NOMO-1 treated with DMSO at 0.1 percent for 48 hours (cell line): Measurements from ENCODE around the gene LIPG.
"Not testable (repeated sequence)": the region's sequence is repeated elsewhere in the genome, so short reads cannot be mapped to it uniquely, and the experiment has no call there.

Experiments
- DNase-seq: peaks from one replicate; lab custom pipeline; 2025; ENCODE audit not compliant: unreplicated experiment; lab: John Stamatoyannopoulos, UW

LIPG gene

DNA sequence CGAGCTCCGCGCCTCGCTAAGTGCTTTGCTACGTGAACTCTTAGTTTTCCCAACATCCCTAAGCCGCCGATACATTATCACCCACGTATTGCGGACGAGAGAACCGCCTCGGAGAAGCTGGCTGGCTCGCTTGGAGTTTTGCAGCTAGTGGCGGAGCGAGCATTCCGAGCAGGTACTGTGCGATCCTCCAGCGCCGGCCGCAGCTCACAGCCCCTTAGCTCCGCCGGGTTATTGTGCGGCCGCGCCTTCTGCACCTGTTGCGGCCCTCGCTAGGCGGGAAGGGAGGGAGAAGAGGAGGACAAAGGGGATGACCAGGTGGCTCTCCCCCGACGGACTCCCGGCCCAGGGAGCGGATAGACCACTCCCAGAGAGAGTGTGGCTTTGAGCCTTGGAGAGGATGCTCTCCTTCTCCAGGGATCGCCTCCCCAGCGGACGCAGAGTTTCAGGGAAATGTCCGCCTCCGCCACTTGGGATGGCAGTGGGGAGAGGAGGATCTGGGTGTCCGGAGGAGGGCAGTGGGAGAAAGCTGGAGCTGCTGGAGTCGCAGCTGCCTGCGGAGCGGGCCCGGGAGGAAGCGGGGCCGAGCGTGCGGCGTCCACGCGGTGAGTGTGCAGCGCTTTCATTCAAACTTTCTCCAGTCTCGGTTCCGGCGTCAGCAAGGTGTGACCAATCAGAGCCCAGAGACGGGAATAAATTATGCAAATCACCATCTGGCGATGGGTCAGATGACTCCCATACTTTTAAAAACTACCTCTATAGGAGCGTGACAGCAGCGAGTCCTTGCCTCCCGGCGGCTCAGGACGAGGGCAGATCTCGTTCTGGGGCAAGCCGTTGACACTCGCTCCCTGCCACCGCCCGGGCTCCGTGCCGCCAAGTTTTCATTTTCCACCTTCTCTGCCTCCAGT, at the start of gene LIPG:
Gene LIPG, plus strand, starts transcription at position 769 of the 905 bp plus-strand sequence. CDS start 252 bp downstream, outside the sequence.
- DNase-seq: peak; percentile 74

DNA sequence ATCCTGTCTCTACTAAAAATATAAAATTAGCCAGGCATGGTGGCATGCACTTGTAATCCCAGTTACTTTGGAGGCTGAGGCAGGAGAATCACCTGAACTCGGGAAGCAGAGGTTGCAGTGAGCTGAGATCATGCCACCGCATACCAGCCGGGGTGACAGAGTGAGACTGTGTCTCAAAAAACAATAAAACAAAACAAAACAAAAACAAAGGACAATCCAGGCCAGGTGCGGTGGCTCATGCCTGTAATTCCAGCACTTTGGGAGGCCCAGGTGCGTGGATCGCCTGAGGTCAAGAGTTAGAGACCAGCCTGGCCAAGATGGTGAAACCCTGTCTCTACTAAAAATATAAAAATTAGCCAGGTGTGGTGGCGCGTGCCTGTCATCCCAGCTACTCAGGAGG, 49.0 kb upstream of the LIPG start:
- not testable (repeated sequence) for DNase-seq

DNA sequence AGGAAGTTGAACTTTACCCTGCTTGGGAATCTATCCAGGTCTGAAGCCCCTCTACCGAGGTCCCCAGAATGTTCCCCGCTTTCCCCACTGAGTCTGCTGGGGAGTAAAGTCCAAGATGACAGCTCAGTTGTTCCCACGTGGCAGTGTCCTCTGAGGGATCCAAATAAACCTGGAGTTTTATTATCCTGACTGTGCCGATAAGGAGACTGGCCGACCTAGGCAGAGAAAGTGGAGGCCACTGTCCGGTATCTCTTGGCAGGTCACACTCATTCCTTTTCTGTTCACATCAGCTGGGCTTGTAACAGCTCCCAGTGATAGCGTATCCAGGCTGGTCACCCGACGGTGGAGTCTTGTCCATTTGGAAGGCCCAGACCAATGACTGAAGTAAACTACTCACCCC, 47.3 kb upstream of the LIPG start:
- no peak for DNase-seq

DNA sequence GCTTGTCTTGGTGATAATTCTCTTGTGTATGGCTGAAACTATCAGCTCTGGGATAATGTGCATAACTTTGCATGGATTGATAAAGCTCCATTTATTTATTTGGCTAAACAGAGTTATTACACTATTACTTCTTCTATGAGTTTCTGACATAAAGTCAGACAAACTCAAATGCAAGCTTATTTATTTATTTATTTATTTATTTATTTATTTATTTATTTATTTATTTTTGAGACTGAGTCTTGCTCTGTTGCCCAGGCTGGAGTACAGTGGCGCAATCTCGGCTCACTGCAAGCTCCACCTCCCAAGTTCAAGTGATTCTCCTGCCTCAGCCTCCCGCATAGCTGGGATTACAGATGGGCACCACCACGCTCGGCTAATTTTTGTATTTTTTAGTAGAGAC, 46.9 kb upstream of the LIPG start:
- not testable (repeated sequence) for DNase-seq

DNA sequence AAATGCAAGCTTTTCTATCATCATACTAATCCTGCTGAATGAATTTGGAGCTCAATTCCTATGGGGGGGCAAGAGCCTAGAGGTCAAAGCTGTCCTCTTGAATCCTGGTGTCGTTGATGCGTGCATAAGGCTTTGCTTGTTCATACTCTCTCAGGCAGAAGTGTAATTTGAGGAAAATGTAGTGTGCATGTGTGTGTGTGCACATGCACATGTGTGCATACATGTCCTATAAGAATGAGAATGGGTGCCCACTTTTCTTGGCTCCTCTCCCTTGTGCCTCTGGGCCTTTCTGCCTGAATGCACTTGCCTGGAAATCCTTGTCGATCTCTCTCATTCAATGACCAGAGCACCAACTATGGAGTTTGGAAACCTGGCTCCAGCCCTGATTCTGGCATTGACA, 46.3 kb upstream of the LIPG start:
- DNase-seq: no peak

DNA sequence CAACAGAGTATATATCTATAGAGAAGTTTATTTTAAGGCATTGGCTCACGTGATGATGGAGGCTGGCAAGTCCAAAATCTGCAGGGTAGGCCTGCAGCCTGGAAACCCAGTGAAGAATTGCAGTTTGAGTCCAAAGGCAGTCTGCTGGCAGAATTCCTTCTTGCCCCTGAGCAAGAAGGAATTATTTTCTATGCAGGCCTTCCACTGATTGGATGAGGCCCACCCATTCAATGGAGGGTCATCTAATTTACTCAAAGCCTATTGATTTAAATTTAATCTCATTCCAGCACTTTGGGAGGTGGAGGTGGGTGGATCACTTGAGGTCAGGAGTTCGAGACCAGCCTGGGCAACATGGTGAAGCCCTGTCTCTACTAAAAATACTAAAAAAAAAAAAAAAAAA, 44.4 kb upstream of the LIPG start:
- DNase-seq: no peak

DNA sequence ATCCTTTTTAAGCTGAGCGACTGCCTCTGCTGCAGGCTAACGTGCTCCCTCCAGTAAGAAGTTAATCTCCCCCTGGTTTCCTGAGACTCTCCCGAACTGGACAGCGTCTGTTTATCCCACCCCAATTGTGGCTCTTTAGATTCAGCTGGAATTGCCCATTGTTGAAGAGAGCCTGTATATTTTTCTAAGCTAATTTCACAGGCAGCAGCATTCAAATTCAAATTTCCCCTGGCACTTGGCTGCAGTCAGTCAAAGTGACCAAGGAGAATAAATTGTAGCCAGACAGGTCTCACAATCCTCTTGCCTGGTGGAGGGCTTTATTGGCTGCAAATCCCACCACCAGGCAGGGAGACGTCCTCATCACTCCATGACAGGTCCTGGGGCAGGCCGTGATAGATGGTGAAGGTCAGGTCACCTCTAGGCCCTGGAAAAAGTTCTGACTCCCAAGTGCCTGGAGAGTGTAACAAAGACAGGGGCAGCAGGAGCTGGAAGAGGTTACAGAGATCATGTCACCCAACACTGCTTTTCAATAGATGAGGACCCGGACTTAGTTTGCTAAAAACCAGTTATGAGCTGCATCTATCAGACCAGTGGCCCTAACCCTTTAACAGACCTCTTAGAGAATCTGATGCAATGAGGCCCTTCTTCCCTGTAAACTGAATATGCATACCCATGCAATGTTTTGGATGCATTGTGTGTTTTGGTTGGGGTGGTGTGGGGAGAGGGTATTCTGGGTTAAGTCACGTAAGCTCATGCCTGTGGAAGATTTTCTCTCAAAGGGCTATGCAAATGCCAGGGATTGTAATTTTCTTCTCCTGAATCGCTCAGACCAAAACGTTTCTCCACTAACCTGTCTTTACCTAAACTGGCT, 42.5 kb upstream of the LIPG start:
- DNase-seq: no peak

DNA sequence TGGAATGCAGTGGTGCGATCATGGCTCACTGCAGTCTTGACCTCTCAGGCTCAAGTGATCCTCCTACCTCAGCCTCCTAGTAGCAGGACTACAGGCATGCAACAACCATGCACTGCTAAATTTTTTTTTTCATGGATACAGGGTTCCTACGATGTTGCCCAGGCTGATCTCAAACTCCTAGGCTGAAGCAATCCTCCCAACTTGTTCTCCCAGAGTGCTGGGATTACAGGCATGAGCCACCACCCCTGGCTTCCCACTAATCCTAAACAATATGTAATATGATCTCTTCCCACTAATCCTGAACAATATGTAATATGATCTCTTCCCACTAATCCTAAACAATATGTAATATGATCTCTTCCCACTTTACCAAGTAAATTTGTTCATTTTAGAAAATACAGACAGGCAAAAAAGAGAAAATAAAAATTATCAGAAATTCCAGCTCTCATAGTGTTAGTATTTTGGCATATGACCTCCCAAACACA, 41.2 kb upstream of the LIPG start:
- DNase-seq: no peak

DNA sequence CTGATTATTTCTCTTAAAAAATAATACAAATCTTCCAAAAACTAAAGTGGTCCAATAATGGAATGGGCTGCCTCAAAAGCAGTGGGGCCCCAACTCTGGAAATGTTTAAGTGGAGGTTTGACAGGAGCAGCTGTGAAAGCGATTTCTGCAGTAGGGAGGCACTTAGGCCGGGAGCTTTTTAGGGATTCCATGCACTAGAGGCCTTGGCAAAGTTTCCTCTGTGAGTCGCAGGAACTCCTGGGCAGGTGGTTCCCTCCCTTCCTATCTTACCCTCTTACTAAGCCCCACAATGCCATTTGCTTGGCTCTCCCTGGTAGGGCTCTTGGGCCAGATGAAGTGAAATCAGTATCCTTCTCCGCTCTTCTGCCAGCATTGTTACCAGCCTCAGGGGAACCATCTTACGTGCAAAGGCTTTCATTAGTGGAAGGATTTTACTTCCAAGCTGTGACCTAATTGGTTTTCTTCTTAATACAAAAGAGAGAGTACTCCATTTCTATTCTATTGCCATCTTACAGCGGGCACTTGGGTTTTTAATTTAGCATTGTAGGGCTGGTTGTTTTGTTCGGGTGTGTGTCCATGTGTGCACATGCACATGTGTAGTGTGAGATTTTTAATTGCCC, 40.5 kb upstream of the LIPG start:
- DNase-seq: no peak

DNA sequence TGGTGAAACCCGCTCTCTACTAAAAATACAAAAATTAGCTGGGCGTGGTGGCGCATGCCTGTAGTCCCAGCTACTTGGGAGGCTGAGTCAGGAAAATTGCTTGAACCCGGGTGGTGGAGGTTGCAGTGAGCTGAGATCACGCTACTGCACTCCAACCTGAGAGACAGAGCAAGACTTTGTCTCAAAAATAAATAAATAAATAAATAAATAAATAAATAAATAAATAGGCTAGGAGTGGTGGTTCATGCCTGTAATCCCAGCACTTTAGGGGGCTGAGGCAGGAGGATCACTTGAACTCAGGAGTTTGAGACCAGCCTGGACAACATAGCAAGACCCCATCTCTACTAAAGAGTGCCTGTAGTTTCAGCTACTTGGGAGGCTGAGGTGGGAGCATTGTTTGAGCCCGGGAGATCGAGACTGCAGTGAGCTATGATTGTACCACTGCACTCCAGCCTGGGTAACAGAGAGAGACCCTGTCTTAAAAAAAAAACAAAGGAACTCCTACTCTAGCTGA, 38.2 kb upstream of the LIPG start:
- DNase-seq: not testable (repeated sequence)

DNA sequence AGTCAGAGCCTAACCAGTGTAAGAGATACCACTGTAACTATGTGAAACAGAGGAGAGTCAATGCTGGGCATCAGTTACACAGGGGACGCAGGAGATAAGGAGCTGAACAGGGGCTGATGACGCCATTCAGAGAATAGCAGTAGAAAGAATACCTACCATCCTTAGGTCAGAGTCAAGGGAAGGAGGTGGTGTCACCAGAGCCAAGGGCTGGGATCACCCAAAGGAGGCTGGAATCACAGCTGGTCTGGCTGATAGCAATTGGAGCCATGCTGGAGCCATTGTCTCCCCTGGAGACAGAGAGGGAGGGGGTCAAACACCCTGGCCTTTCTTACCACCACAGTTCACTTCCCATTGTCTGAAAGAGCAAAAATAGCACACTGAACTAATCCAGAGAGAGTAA, 37.5 kb upstream of the LIPG start:
- DNase-seq: no peak

DNA sequence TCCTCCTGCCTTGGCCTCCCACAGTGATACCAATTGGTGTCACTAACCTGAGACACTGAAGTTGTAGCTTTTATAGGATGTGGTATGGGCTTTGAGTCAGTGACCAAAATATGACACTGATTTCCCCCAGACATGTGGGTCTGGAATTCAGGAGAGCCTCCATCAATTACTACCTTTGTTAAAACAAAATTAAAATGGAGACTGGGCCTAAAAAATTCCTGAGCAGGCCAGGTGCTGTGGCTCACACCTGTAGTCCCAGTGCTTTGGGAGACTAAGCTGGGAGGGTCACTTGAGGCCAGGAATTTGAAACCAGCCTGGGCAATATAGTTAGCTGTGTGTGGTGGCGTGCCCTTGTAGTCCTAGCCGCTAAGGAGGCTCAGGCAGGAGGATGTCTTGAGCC, 36.9 kb upstream of the LIPG start:
- DNase-seq: no peak

DNA sequence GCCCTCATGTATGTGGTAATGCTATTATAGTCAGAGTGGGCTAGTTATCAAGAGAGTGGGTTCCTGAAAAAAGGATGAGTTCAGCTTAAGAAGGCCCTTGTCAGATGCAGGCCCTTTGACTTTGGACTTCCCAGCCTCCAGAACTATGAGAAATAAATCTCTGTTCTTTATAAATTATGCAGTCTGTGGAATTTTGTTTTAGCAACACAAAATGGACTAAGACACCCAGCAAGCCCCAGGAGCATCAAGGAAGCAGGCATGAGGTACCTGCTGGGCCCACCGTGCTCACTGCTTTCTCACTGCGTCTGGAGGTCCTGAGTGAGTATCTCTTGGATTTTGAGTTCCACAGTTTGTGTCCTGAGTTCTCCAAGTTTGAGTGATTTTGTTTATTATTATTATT, 35.9 kb upstream of the LIPG start:
- DNase-seq: no peak

DNA sequence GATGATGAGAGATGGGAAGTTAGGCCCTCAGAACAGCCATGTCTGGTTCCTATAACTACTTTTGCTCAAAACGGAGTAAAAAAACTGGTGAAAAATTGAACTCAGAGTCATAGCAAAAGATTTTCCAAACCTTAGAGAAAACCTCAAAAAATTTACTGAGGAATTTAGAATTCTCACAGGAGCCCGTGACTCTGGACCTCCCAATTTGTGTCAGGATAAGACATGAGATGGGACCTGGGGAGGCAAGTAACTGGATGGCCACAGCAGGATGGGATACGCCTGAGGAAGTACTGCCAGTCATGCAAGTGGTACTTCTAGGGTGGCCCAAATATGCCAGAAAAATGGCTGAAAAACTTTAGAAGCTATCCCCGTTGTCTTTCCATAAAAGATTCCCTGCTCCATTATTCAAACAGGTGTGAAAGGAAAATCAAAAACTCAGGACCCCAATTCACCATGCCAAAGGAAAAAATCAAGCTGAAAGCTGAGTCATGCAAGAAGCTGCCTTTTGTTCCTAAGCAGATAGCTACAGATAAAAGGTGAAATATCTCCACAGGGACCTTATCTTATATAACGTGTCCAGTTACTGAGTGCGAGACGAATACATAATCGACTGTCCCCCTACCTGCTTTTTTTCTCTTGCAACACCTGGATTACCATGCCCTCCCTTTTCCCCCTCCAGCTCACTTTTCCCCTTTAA, 34.1 kb upstream of the LIPG start:
- no peak for DNase-seq

DNA sequence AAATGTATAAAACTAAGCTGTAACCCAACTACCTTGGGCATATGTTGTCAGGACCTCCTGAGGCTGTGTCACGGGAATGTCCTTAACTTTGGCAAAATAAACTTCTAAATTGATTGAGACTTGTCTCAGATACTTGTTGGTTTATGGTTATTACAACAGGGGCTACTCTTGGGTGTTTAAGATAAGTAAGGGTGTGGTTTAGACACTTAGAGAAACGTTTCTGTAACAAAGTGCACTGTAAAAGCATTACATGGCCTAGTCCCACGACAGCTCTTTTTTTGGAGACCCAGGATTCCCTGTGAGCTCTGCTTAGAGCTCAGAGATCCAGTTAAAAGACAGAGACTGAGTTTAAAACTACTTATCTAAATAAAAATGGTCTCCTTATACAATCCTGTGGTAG, 32.3 kb upstream of the LIPG start:
- no peak for DNase-seq

DNA sequence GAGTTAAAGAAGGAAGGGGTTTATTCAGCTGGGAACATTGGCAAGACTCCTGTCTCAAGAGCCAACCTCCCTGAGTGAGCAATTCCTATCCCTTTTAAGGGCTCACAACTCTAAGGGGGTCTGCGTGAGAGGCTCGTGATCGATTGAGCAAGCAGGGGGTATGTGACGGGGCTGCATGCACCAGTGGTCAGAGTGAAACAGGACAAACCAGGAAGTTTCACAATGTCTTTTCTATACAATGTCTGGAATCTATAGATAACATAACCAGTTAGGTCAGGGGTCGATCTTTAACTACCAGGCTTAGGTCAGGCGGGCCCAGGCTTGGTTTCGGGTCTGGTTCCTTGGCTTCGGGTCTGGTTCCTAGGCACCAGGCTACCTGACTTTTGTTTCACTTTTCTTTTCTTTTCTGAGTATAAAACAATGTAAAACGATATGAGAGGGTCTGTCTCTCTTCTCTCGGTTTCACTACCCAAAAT, 30.1 kb upstream of the LIPG start:
- peak; percentile 53 for DNase-seq

DNA sequence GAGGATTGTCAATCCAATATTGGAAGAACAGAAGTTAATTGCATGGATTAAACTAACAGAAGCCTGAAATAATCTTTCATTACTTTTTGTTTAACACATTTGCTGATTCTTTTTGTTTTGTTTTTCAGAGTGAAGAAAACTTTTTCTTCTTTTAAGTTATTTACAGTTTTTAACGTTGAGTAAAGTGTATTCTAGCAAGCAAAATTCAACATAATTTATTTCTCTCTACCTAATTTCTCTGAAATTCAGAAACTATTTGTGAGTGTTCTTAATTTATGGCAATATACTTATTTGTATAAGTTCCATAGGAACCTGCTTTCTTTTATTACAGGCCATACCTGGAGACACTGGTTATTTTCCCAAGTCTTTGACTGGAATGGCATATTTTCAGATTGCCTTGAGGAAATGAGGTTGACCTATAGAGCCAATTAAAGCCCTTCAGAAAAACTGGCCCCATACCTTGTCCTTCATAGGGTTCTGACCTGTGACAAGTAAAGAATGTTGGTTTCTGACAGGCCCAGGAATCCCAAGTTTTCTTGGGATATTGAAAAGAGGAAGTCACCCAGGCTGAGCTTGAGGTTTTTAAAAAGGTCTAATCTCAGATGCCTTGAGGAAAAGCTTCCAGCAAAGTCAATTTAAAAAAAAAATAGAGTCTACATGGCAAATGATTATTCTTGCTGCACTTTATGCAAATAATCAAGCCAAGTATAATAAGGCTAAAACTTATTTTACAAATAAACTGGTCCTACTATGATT, 26.8 kb upstream of the LIPG start:
- no peak for DNase-seq

DNA sequence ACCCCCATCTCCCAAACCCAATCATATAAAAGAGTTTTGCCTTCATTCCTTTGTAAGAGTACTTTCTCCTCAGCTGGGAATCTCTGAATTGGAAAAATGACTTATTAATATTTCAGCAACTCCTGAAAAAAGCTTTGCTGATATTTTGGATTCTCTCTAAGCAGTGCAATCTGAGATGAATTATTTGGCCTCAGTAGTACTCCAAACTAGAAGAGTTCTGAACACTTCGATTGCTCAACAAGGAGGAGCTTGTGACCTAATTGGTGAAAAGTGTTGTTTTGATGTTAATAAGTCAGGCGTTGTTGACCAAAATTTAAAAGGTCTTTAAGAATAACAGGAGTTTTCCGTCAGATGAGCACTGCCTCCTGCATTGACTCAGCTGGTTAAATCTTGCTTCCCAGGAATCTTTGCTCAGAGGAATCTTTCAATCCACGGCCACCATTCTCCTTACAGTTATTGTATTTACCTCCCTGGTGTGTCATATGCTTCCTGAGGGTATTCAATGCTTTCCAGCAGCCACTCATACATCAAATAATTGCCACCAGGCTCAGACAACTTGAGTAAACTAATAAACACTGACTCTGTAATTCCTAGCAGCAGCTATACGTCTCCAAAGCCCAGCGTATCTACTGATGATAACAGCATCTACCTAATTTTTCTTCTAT, 24.5 kb upstream of the LIPG start:
- no peak for DNase-seq

DNA sequence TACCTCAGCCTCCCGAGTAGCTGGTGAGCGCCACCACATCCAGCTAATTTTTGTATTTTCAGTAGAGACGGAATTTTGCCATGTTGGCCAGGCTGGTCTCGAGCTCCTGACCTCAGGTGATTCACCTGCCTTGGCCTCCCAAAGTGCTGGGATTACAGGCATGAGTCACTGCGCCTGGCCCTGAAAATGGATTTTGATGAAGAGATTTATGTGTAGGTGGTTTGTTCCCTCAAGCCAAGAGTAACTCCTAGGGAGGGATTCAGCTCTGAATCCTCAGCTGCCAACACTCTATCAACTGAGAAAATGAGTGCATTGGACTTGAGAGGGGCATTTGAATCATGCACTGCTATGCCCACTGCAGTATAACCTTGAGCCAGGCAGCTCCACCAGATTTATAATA, 17.5 kb upstream of the LIPG start:
- DNase-seq: no peak
